GM12878 (cell line): Measurements from ENCODE around the gene ENG. TPM values are rescaled to one million over a fixed set of nuclear protein-coding genes. Genes with fewer than 3 reads are reported as not detected.

Experiments used
- ATAC-seq: fragments of 200-7000 bp; cut with Tn5 transposase; 3 replicates; pipeline ENCODE4 v1.9.1; 2020; ENCODE audit warnings: mild to moderate bottlenecking, moderate library complexity
- BruUV-seq: library from RNA; stranded (reverse); fragments of 400-500 nt; replicated peaks from 2 replicates; lab custom pipeline; 2021; lab: Mats Ljungman, UMichigan
- CTCF ChIA-PET: fragments of 300-600 bp; sonication (Branson Sonifier 250); formaldehyde crosslinking; extraction: SDS; loops from one replicate; lab custom pipeline; 2021; ENCODE audit warnings: inconsistent platforms; lab: Yijun Ruan, JAX
- POLR2A ChIA-PET: fragments of 350-600 bp; formaldehyde crosslinking; extraction: SDS; loops from one replicate; lab custom pipeline; 2021; ENCODE audit warnings: inconsistent platforms; lab: Charles Lee
- RAD21 ChIA-PET: fragments of 300-600 bp; sonication (Branson Sonifier 250); formaldehyde crosslinking; loops from one replicate; lab custom pipeline; 2023; ENCODE audit warnings: antibody characterized with exemption; ENCODE audit not compliant: unreplicated experiment; lab: Charles Lee
- SMC1A ChIA-PET: fragments of 300-600 bp; sonication (Branson Sonifier 250); formaldehyde crosslinking; loops from one replicate; lab custom pipeline; 2023; ENCODE audit not compliant: unreplicated experiment, uncharacterized antibody; lab: Charles Lee
- DNase-seq: peaks from one replicate; pipeline ENCODE4 v3.0.0-alpha.2; 2011; ENCODE audit warnings: low read depth, low spot score
- FAIRE-seq: peaks from 3 replicates; lab custom pipeline; 2011; peaks lifted over from hg19 to GRCh38; lab: Jason Lieb, UNC
- H2AFZ ChIP-seq: 2 replicates; pipeline ENCODE4 v1.6.0; 2011; ENCODE audit warnings: low read depth, low read length, control low read depth; ENCODE audit not compliant: control insufficient read depth
- H3K27ac ChIP-seq: 2 replicates; pipeline ENCODE4 v1.5.1; 2011; ENCODE audit warnings: control low read depth; ENCODE audit not compliant: control insufficient read depth, insufficient read depth
- H3K27me3 ChIP-seq, 2 experiments: replicated peaks in 1 of 2; 2 replicates each; pipeline versions ENCODE4 v1.6.0 to v1.6.1; 2011; ENCODE audit warnings: low read length in 1 of 2; ENCODE audit not compliant: control insufficient read depth in 2 of 2, insufficient read depth in 2 of 2
- H3K36me3 ChIP-seq, 2 experiments: 2 replicates each; pipeline ENCODE4 v1.5.1; 2011; ENCODE audit warnings: low read length in 1 of 2; ENCODE audit not compliant: control insufficient read depth in 2 of 2, insufficient read depth in 2 of 2
- H3K4me1 ChIP-seq: 2 replicates; pipeline ENCODE4 v1.6.1; 2011; ENCODE audit warnings: mild to moderate bottlenecking, low read length, moderate library complexity, mixed read lengths; ENCODE audit not compliant: control insufficient read depth, insufficient read depth
- H3K4me2 ChIP-seq: 2 replicates; pipeline ENCODE4 v1.6.0; 2011; ENCODE audit warnings: control low read depth; ENCODE audit not compliant: control insufficient read depth, insufficient read depth
- H3K4me3 ChIP-seq: fragments of 200-600 bp; sonication (generic); 2 replicates; pipeline ENCODE4 v1.5.1; 2016
- H3K79me2 ChIP-seq: 2 replicates; pipeline ENCODE4 v1.6.0; 2011; ENCODE audit warnings: low read length; ENCODE audit not compliant: control insufficient read depth, insufficient read depth
- H3K9ac ChIP-seq: 2 replicates; pipeline ENCODE4 v1.8.0; 2011; ENCODE audit warnings: low read length, control low read depth, mixed read lengths; ENCODE audit not compliant: control insufficient read depth, insufficient read depth
- H3K9me3 ChIP-seq: replicated peaks from 3 replicates; pipeline ENCODE4 v1.5.1; 2011; ENCODE audit warnings: mild to moderate bottlenecking, low read length; ENCODE audit not compliant: control insufficient read depth, insufficient read depth
- H4K20me1 ChIP-seq: 2 replicates; pipeline ENCODE4 v1.6.0; 2011; ENCODE audit not compliant: control insufficient read depth, insufficient read depth
- ATF3 ChIP-seq: IDR thresholded peaks from 2 replicates; pipeline ENCODE4 v1.6.1; 2011; ENCODE audit warnings: low read depth, mild to moderate bottlenecking, low read length, moderate library complexity, borderline replicate concordance; ENCODE audit errors: extremely low read depth
- ETV6 ChIP-seq, 2 experiments: fragments of 450-650 bp in 1 of 2; IDR thresholded peaks in 1 of 2; conservative IDR thresholded peaks in 1 of 2; 2 replicates each; pipeline ENCODE4 v1.6.1; 2014; ENCODE audit warnings: antibody characterized with exemption in 1 of 2, borderline replicate concordance in 1 of 2, low read depth in 1 of 2, mild to moderate bottlenecking in 1 of 2, moderate library complexity in 1 of 2
- IRF3 ChIP-seq: fragments of 450-650 bp; IDR thresholded peaks from 2 replicates; pipeline ENCODE4 v1.6.1; 2014; ENCODE audit warnings: mild to moderate bottlenecking
- MEF2B ChIP-seq: fragments of 450-650 bp; IDR thresholded peaks from 2 replicates; pipeline ENCODE4 v1.6.1; 2018; ENCODE audit warnings: mild to moderate bottlenecking, moderate library complexity; ENCODE audit not compliant: partially characterized antibody, poor library complexity, severe bottlenecking
- MYB ChIP-seq: fragments of 150-350 bp; IDR thresholded peaks from 2 replicates; pipeline ENCODE4 v1.6.1; 2014; ENCODE audit warnings: mild to moderate bottlenecking, low read depth, low read length, borderline replicate concordance
- NBN ChIP-seq: fragments of 450-650 bp; IDR thresholded peaks from 2 replicates; pipeline ENCODE4 v1.6.1; 2016
- NR2C1 ChIP-seq: fragments of 450-650 bp; IDR thresholded peaks from 2 replicates; pipeline ENCODE4 v1.6.1; 2017; ENCODE audit warnings: antibody characterized with exemption, mild to moderate bottlenecking, moderate library complexity
- NRF1 ChIP-seq: conservative IDR thresholded peaks from 2 replicates; pipeline ENCODE4 v1.6.1; 2011; ENCODE audit warnings: mild to moderate bottlenecking, low read depth, low read length, improper control_type of control experiment
- RAD51 ChIP-seq: fragments of 450-650 bp; IDR thresholded peaks from 2 replicates; pipeline ENCODE4 v1.6.1; 2016; ENCODE audit warnings: moderate library complexity, mild to moderate bottlenecking, inconsistent platforms
- RELA ChIP-seq: fragments of 450-650 bp; IDR thresholded peaks from 2 replicates; pipeline ENCODE4 v1.8.0; 2014; ENCODE audit warnings: borderline replicate concordance; ENCODE audit not compliant: partially characterized antibody
- RELB ChIP-seq: fragments of 450-650 bp; IDR thresholded peaks from 2 replicates; pipeline ENCODE4 v1.6.1; 2017; ENCODE audit warnings: low read depth, mild to moderate bottlenecking, moderate library complexity
- SMAD1 ChIP-seq: fragments of 450-650 bp; IDR thresholded peaks from 2 replicates; pipeline ENCODE4 v1.6.1; 2018; ENCODE audit warnings: mild to moderate bottlenecking, low read depth; ENCODE audit not compliant: partially characterized antibody
- SRF ChIP-seq, 2 experiments: IDR thresholded peaks; 2 replicates each; pipeline ENCODE4 v1.6.1; 2011; ENCODE audit warnings: low read depth in 2 of 2, low read length in 2 of 2, mild to moderate bottlenecking in 1 of 2, moderate library complexity in 1 of 2
- WRNIP1 ChIP-seq: IDR thresholded peaks from 2 replicates; pipeline ENCODE4 v1.6.1; 2011; ENCODE audit warnings: low read depth, low read length, improper control_type of control experiment, borderline replicate concordance
- WGBS: methylation state at CpG from one replicate; pipeline ENCODE4 v1.1.6; 2016; ENCODE audit warnings: low lambda C conversion rate; ENCODE audit not compliant: insufficient replicate concordance, insufficient coverage; ENCODE audit errors: missing lambda C conversion rate; 5-methylcytosine and 5-hydroxymethylcytosine counted together
- in situ Hi-C: fragments of 300-500 bp; cut with MboI; formaldehyde crosslinking; loops from 9 replicates; pipeline ENCODE4 v1.14.3; 2018; ENCODE audit warnings: mixed read lengths
- intact Hi-C: fragments of 100-400 bp; cut with micrococcal nuclease; formaldehyde crosslinking; loops from one replicate; pipeline ENCODE4 v1.14.2; 2022; ENCODE audit not compliant: unreplicated experiment
- polyA plus RNA-seq, 11 experiments: library from polyadenylated mRNA; depleted of rRNA in 4 of 11; unstranded in 6 of 11; stranded (reverse) in 5 of 11; fragments of >200 nt; fragmentation: Nextera tagmentation in 4 of 11; fragmentation: Illumina TruSeq in 1 of 11; extraction: Ambion mirVana in 4 of 11; extraction: Trizol in 1 of 11; gene quantifications; 1 replicate in 1 of 11; 2 replicates in 10 of 11; pipeline versions ENCODE4 v1.2.1 to v1.2.3, GENCODE V29; 2011 to 2016; ENCODE audit warnings: inconsistent platforms in 2 of 11, missing spikeins in 2 of 11, low read depth in 1 of 11
- total RNA-seq, 4 experiments: library from RNA; depleted of rRNA in 3 of 4; stranded (reverse); fragments of >200 nt in 3 of 4; fragmentation: Illumina TruSeq in 1 of 4; extraction: Trizol in 1 of 4; gene quantifications; 2 replicates each; pipeline versions ENCODE4 v1.2.1 to v1.2.3, GENCODE V29; 2013 to 2021

ENG gene
- total and polyA plus RNA-seq, 10 of the 15 experiments (the other 5 are each of a cell fraction or from before 2014, with no cell fraction given) = 0.14 to 10.1 (median 2.0) TPM

- ChIA-PET RAD21 (interaction anchor here (1.0 to 5.1 kb wide), 8 partner anchors 15 to 140 kb away, joined by 3 to 61 read pairs (median 10); partner anchors contain the start of genes ST6GALNAC4 and TOR2A), SMC1A (interaction anchor here (0.7 to 4.9 kb wide), 9 partner anchors 12 to 192 kb away, joined by 3 to 26 read pairs (median 5); partner anchors contain the start of gene TOR2A), POLR2A (interaction anchor here (1.0 to 3.1 kb wide), 5 partner anchors 12 to 133 kb away, joined by 4 to 16 read pairs (median 12); partner anchors contain the start of genes FPGS, ST6GALNAC4 and TOR2A), CTCF (interaction anchor here (0.6 to 6.0 kb wide), 12 partner anchors 7 to 159 kb away, joined by 3 to 75 read pairs (median 7); partner anchors contain the start of gene TOR2A)
- in situ Hi-C loops = no loop called here
- Histone ChIP-seq H2AFZ (peak overlapping the region; percentile 80), H3K9ac (peak overlapping the region; percentile 65), H3K4me3 (peak overlapping the region; percentile 13; the same call in 1 of the 2 replicates), H3K79me2 (peaks cover 37% of the 10 kb centered on the region), H3K4me1 (peaks cover 58% of the 10 kb centered on the region), H3K4me2 (peak overlapping the region; percentile 93), H3K27ac (peak overlapping the region; percentile 82), H4K20me1 (peaks cover 8% of the 10 kb centered on the region; the same call in 1 of the 2 replicates), H3K27me3 (no peaks in the 10 kb centered on the region), H3K36me3 (peaks cover 10% of the 10 kb centered on the region in 2 experiments; a peak in 3 of 4 replicates), H3K9me3 (no peaks in the 10 kb centered on the region)
- BruUV-seq = no TSS peak
- peak; percentile 71 for FAIRE-seq
- peak; percentile 46 for ATAC-seq
- WGBS = 15% methylated on average over 20 of the region's 20 CpGs
- peak; percentile 73 for DNase-seq
- intact Hi-C loops = loop anchor here (1.0 to 10.0 kb wide), 3 partner anchors 19 to 281 kb away; partner anchors contain the start of genes NAIF1 and SLC25A25
- TF ChIP-seq NBN (peak; percentile 61; the same call in 1 of the 2 replicates), WRNIP1 (0 out of 2 replicates have a peak, but pooled peaks have one; percentile 67), MYB (no peak), RELB (peak; percentile 55; the same call in 1 of the 2 replicates), RAD51 (no peak), ETV6 (conservative IDR thresholded peaks at IDR 0.05 in 1 of 2, IDR thresholded peaks at IDR 0.05 in 1 of 2; ENCODE audit: borderline replicate concordance in 1 of 2, low read depth in 1 of 2) (no peak), ATF3 (no peak), SRF (IDR thresholded peaks at IDR 0.05; ENCODE audit: low read depth in 2 of 2, low read length in 2 of 2) (no peak), SMAD1 (no peak), MEF2B (peak; percentile 58), RELA (no peak), NR2C1 (peak; percentile 15; the same call in 1 of the 2 replicates), IRF3 (no peak), NRF1 (no peak)
Observed at GRCh38 chr9:127783111-127784008, 71.1 kb downstream of the ENG start.
